SK-N-SH (cell line): ENCODE results near the gene CXCL3. TPM values are rescaled to one million over a fixed set of nuclear protein-coding genes. Genes with fewer than 3 reads are reported as not detected.

ENCODE experiments used
- CTCF ChIA-PET: fragments of 300-600, 350-600 bp; formaldehyde crosslinking; extraction: SDS; loops from one replicate; lab custom pipeline; 2021; lab: Yijun Ruan, JAX
- POLR2A ChIA-PET: fragments of 350-600 bp; sonication (Branson Sonifier 250); formaldehyde crosslinking; extraction: SDS; loops from one replicate; lab custom pipeline; 2020; ENCODE audit warnings: antibody characterized with exemption, inconsistent platforms; lab: Yijun Ruan, JAX
- DNase-seq: peaks from one replicate; pipeline ENCODE4 v3.0.0; 2012
- H2AFZ ChIP-seq: fragments of 200-600 bp; sonication (generic); 2 replicates; pipeline ENCODE4 v1.8.1; 2016; ENCODE audit warnings: antibody characterized with exemption, mild to moderate bottlenecking, low read depth
- H3F3A ChIP-seq: fragments of 200-600 bp; sonication (generic); replicated peaks from 2 replicates; pipeline ENCODE3; 2016; ENCODE audit warnings: antibody characterized with exemption, mild to moderate bottlenecking; ENCODE audit not compliant: insufficient read depth
- H3K27ac ChIP-seq, 2 experiments: fragments of 200-500 bp in 1 of 2; fragments of 200-600 bp in 1 of 2; sonication (Bioruptor generic) in 1 of 2; sonication (generic), shearing (Covaris generic) in 1 of 2; 2 replicates each; pipeline versions ENCODE4 v1.5.1 to v1.6.1; 2014 to 2016; ENCODE audit warnings: low read depth in 2 of 2, inconsistent platforms in 1 of 2, low read length in 1 of 2, mild to moderate bottlenecking in 1 of 2, mixed read lengths in 1 of 2
- H3K27me3 ChIP-seq: fragments of 200-600 bp; sonication (generic), shearing (Covaris generic); 2 replicates; pipeline ENCODE4 v1.6.1; 2016; ENCODE audit warnings: mixed run types; ENCODE audit not compliant: insufficient read depth
- H3K36me3 ChIP-seq, 2 experiments: fragments of 200-500 bp in 1 of 2; fragments of 200-600 bp in 1 of 2; sonication (Bioruptor generic) in 1 of 2; sonication (generic) in 1 of 2; replicated peaks in 1 of 2; 2 replicates each; pipeline versions ENCODE3 to v1.5.1; 2014 to 2016; ENCODE audit warnings: low read length in 1 of 2, mild to moderate bottlenecking in 1 of 2; ENCODE audit not compliant: insufficient read depth in 2 of 2, control insufficient read depth in 1 of 2
- H3K4me1 ChIP-seq, 2 experiments: fragments of 200-500 bp in 1 of 2; fragments of 200-600 bp in 1 of 2; sonication (Bioruptor generic) in 1 of 2; sonication (generic), shearing (Covaris generic) in 1 of 2; 2 replicates each; pipeline versions ENCODE4 v1.5.1 to v1.6.1; 2014 to 2016; ENCODE audit warnings: low read depth in 1 of 2, low read length in 1 of 2, mixed run types in 1 of 2; ENCODE audit not compliant: insufficient read depth in 2 of 2, control insufficient read depth in 1 of 2
- H3K4me2 ChIP-seq: fragments of 200-600 bp; sonication (generic), shearing (Covaris generic); 2 replicates; pipeline ENCODE4 v1.6.1; 2017; ENCODE audit warnings: mixed run types
- H3K4me3 ChIP-seq, 2 experiments: fragments of 200-500 bp in 1 of 2; fragments of 200-600 bp in 1 of 2; sonication (Bioruptor generic) in 1 of 2; sonication (generic), shearing (Covaris generic) in 1 of 2; 2 replicates each; pipeline versions ENCODE4 v1.5.1 to v1.8.1; 2014 to 2016; ENCODE audit warnings: low read depth in 2 of 2, inconsistent platforms in 1 of 2, low read length in 1 of 2, mild to moderate bottlenecking in 1 of 2, mixed read lengths in 1 of 2, moderate library complexity in 1 of 2
- H3K79me2 ChIP-seq: fragments of 200-600 bp; sonication (generic); 2 replicates; pipeline ENCODE4 v1.8.1; 2017; ENCODE audit warnings: mild to moderate bottlenecking; ENCODE audit not compliant: insufficient read depth
- H3K9ac ChIP-seq: fragments of 200-600 bp; sonication (generic); 2 replicates; pipeline ENCODE4 v1.6.1; 2017; ENCODE audit warnings: mixed run types
- H3K9me2 ChIP-seq: fragments of 200-600 bp; sonication (generic); 2 replicates; pipeline ENCODE4 v1.6.1; 2017; ENCODE audit warnings: mixed run types
- H3K9me3 ChIP-seq: fragments of 200-600 bp; sonication (generic); 2 replicates; pipeline ENCODE4 v1.6.1; 2017; ENCODE audit warnings: mixed run types, mild to moderate bottlenecking, moderate library complexity
- H4K20me1 ChIP-seq: fragments of 200-600 bp; sonication (generic); 2 replicates; pipeline ENCODE4 v1.6.1; 2017; ENCODE audit warnings: mild to moderate bottlenecking, mixed run types; ENCODE audit not compliant: insufficient read depth
- EZH2phosphoT487 ChIP-seq: fragments of 200-600 bp; sonication (generic); IDR thresholded peaks from 2 replicates; pipeline ENCODE4 v1.6.1; 2017; ENCODE audit warnings: low read depth, mixed run types, mild to moderate bottlenecking, antibody characterized with exemption, moderate library complexity, borderline replicate concordance
- FOSL2 ChIP-seq: IDR thresholded peaks from 2 replicates; pipeline ENCODE4 v1.4.0; 2012; ENCODE audit warnings: low read depth, mild to moderate bottlenecking, moderate library complexity, borderline replicate concordance
- FOXM1 ChIP-seq: IDR thresholded peaks from 2 replicates; pipeline ENCODE4 v1.4.0; 2012; ENCODE audit warnings: low read depth, mild to moderate bottlenecking
- GABPA ChIP-seq: IDR thresholded peaks from 2 replicates; pipeline ENCODE4 v1.4.0; 2012; ENCODE audit warnings: low read depth, mild to moderate bottlenecking
- JUND ChIP-seq: IDR thresholded peaks from 2 replicates; pipeline ENCODE4 v1.4.0; 2012
- MAX ChIP-seq: IDR thresholded peaks from 2 replicates; pipeline ENCODE4 v1.4.0; 2012; ENCODE audit warnings: low read depth
- MXI1 ChIP-seq: IDR thresholded peaks from 2 replicates; pipeline ENCODE4 v1.6.1; 2012; ENCODE audit warnings: mild to moderate bottlenecking, low read depth, low read length, improper control_type of control experiment
- NRF1 ChIP-seq: IDR thresholded peaks from 2 replicates; pipeline ENCODE4 v1.6.1; 2012; ENCODE audit warnings: low read depth, mild to moderate bottlenecking, low read length
- PBX3 ChIP-seq: IDR thresholded peaks from 2 replicates; pipeline ENCODE4; 2012
- POLR2AphosphoS5 ChIP-seq: IDR thresholded peaks from 2 replicates; pipeline ENCODE4 v1.6.1; 2012; ENCODE audit warnings: low read depth, low read length
- RAD21 ChIP-seq: IDR thresholded peaks from 2 replicates; pipeline ENCODE4 v1.6.1; 2012; ENCODE audit warnings: mild to moderate bottlenecking, low read length
- RCOR1 ChIP-seq: fragments of 150-350 bp; IDR thresholded peaks from 2 replicates; pipeline ENCODE4 v1.6.1; 2017; ENCODE audit warnings: antibody characterized with exemption, low read length
- REST ChIP-seq: IDR thresholded peaks from 2 replicates; pipeline ENCODE4 v1.6.1; 2012; ENCODE audit warnings: mild to moderate bottlenecking, low read depth, low read length, moderate library complexity
- RXRA ChIP-seq: IDR thresholded peaks from 2 replicates; pipeline ENCODE4 v1.4.0; 2012; ENCODE audit warnings: low read depth, mild to moderate bottlenecking, borderline replicate concordance
- SIN3A ChIP-seq: IDR thresholded peaks from 2 replicates; pipeline ENCODE4 v1.6.1; 2012; ENCODE audit warnings: low read depth, mild to moderate bottlenecking, low read length, moderate library complexity, borderline replicate concordance
- SMC3 ChIP-seq: IDR thresholded peaks from 2 replicates; pipeline ENCODE4 v1.6.1; 2012; ENCODE audit warnings: low read depth, low read length, improper control_type of control experiment
- TAF1 ChIP-seq: IDR thresholded peaks from 2 replicates; pipeline ENCODE4 v1.6.1; 2012; ENCODE audit warnings: low read depth, mild to moderate bottlenecking, low read length, moderate library complexity, borderline replicate concordance
- TCF12 ChIP-seq: IDR thresholded peaks from 2 replicates; pipeline ENCODE4 v1.4.0; 2012
- TEAD4 ChIP-seq: IDR thresholded peaks from 2 replicates; pipeline ENCODE4 v1.4.0; 2012; ENCODE audit warnings: mild to moderate bottlenecking, borderline replicate concordance; ENCODE audit not compliant: insufficient read depth
- USF1 ChIP-seq: IDR thresholded peaks from 2 replicates; pipeline ENCODE4 v1.4.0; 2012; ENCODE audit warnings: low read depth, borderline replicate concordance
- USF2 ChIP-seq: fragments of 150-350 bp; IDR thresholded peaks from 2 replicates; pipeline ENCODE4 v1.6.1; 2017; ENCODE audit warnings: antibody characterized with exemption, low read length, low read depth, borderline replicate concordance
- YY1 ChIP-seq: IDR thresholded peaks from 2 replicates; pipeline ENCODE4 v1.4.0; 2012; ENCODE audit warnings: low read depth, mild to moderate bottlenecking
- whole genome bisulfite sequencing: methylation state at CpG from one replicate; pipeline ENCODE4 v1.1.6; 2017; ENCODE audit warnings: low lambda C conversion rate; 5-methylcytosine and 5-hydroxymethylcytosine counted together
- polyA plus RNA-seq, 3 experiments: library from polyadenylated mRNA; depleted of rRNA; stranded (reverse); fragments of >200 nt; gene quantifications; 2 replicates each; pipeline ENCODE4 v1.2.3, GENCODE V29; 2012

Gene CXCL3
- polyA plus RNA-seq, 1 of the 3 experiments (the other 2 are of a cell fraction), result 0.31 TPM

- no peak overlapping the region for H3K27ac ChIP-seq
- no peaks in the 10 kb centered on the region for H3K79me2 ChIP-seq
- peaks cover 0 to 3% of the 10 kb centered on the region in 2 experiments for H3K36me3 ChIP-seq
- DNase-seq, result no peak
- POLR2A ChIA-PET, result no interaction called here
- H3K4me1 ChIP-seq, result no peaks in the 10 kb centered on the region
- TF ChIP-seq YY1 (no peak), MAX (no peak), EZH2phosphoT487 (no peak), RXRA (no peak), GABPA (no peak), RAD21 (no peak), RCOR1 (no peak), FOSL2 (no peak), MXI1 (no peak), USF1 (no peak), SMC3 (no peak), TCF12 (no peak), JUND (no peak), REST (no peak), FOXM1 (no peak)
- TF ChIP-seq, all 33 proteins: peak for 0
- CTCF ChIA-PET, result interaction anchor here (1.1 kb wide), 1 partner anchor 11 kb away, joined by 3 read pairs; no protein-coding TSS in a partner anchor
- Histone ChIP-seq H3K9ac (no peak overlapping the region), H3K9me3 (no peaks in the 10 kb centered on the region; the same call in 1 of the 2 replicates), H3K27me3 (peaks cover 22% of the 10 kb centered on the region; the same call in 1 of the 2 replicates), H3K9me2 (no peaks in the 10 kb centered on the region), H4K20me1 (no peaks in the 10 kb centered on the region), H2AFZ (no peak overlapping the region), H3K4me2 (no peak overlapping the region), H3K4me3 (no peak overlapping the region), H3F3A (no peaks in the 10 kb centered on the region)
Measured at GRCh38 chr4:74073358-74073757, 34.9 kb upstream of the CXCL3 start.

GRCh38 chr4:74072739-74073138 lies 34.2 kb upstream of the CXCL3 start:
- TF ChIP-seq SMC3 (no peak), FOSL2 (no peak), USF2 (no peak), POLR2AphosphoS5 (no peak), TAF1 (no peak), NRF1 (no peak), PBX3 (no peak), TEAD4 (no peak), SIN3A (no peak)
- no peaks in the 10 kb centered on the region; the same call in 1 of the 2 replicates for H3K9me3 ChIP-seq
- no peak overlapping the region for H3K4me2 ChIP-seq
- H3K27me3 ChIP-seq, result peaks cover 22% of the 10 kb centered on the region; the same call in 1 of the 2 replicates
- H3K27ac ChIP-seq, result no peak overlapping the region
- no peaks in the 10 kb centered on the region for H3K79me2 ChIP-seq
- WGBS, result 37% methylated on average over 1 of the region's 1 CpG
- ChIA-PET POLR2A (no interaction called here), CTCF (no interaction called here)
- no peaks in the 10 kb centered on the region for H3F3A ChIP-seq
- H4K20me1 ChIP-seq, result no peaks in the 10 kb centered on the region
- H2AFZ ChIP-seq, result no peak overlapping the region
- no peak overlapping the region for H3K9ac ChIP-seq
- no peak for DNase-seq
- peaks cover 0 to 3% of the 10 kb centered on the region in 2 experiments for H3K36me3 ChIP-seq
- H3K4me3 ChIP-seq, result no peak overlapping the region
- no peaks in the 10 kb centered on the region for H3K9me2 ChIP-seq
- H3K4me1 ChIP-seq, result no peaks in the 10 kb centered on the region
